Breast epithelium (tissue), 3 donors: ENCODE data around the gene RALGDS.

Source experiments
- CTCF ChIP-seq, 3 donors: fragments of 450-650 bp; IDR thresholded peaks; one replicate each; pipeline ENCODE4 v1.5.1; 2016 to 2017; ENCODE audit warnings: antibody characterized with exemption in 3 of 3, mild to moderate bottlenecking in 3 of 3, moderate library complexity in 3 of 3
- POLR2A ChIP-seq: fragments of 450-650 bp; IDR thresholded peaks from one replicate; pipeline ENCODE4 v1.6.1; 2016; ENCODE audit warnings: antibody characterized with exemption, mild to moderate bottlenecking, moderate library complexity

GRCh38 chr9:133105461-133105770 lies 15.6 kb downstream of the RALGDS start:
- TF ChIP-seq CTCF (IDR thresholded peaks at IDR 0.05), result no peak
- TF ChIP-seq POLR2A, result no peak
